Activated CD8-positive, alpha-beta memory T cell treated with anti-CD3 and anti-CD28 coated beads for 36 hours (primary cell): ENCODE results near the gene TMEM232. TPM values are rescaled to one million over a fixed set of nuclear protein-coding genes. Genes with fewer than 3 reads are reported as not detected.
"Not testable (repeated sequence)": the region's sequence is repeated elsewhere in the genome, so short reads cannot be mapped to it uniquely, and the experiment has no call there.

Experiments used
- CTCF ChIA-PET: fragments of 350-600 bp; sonication (Branson Sonifier 250); formaldehyde crosslinking; loops from one replicate; lab custom pipeline; 2021; ENCODE audit warnings: antibody characterized with exemption; lab: Charles Lee
- POLR2A ChIA-PET: fragments of 350-600 bp; sonication (Branson Sonifier 250); formaldehyde crosslinking; loops from one replicate; lab custom pipeline; 2021; ENCODE audit warnings: antibody characterized with exemption; lab: Charles Lee
- total RNA-seq, 2 experiments: library from RNA; stranded (reverse); gene quantifications; one replicate each; pipeline ENCODE4 v1.2.3, GENCODE V29; 2021

The TMEM232 gene
- total RNA-seq, 2 experiments from 2014 or later: 0.73 to 1.1 TPM

- ChIA-PET POLR2A (no interaction called here), CTCF (no interaction called here)
Measured at GRCh38 chr5:110545716-110546115, 180.8 kb downstream of the TMEM232 start.

GRCh38 chr5:110544603-110545002 lies 181.9 kb downstream of the TMEM232 start:
- CTCF ChIA-PET: interaction anchor here (0.7 kb wide), 1 partner anchor 462 kb away, joined by 3 read pairs; no protein-coding TSS in a partner anchor
- POLR2A ChIA-PET: no interaction called here

- POLR2A ChIA-PET: no interaction called here
- CTCF ChIA-PET: no interaction called here
Measured at GRCh38 chr5:110542949-110543348, 183.5 kb downstream of the TMEM232 start.

- ChIA-PET CTCF (no interaction called here), POLR2A (interaction anchor here (0.6 kb wide), 1 partner anchor 463 kb away, joined by 7 read pairs; no protein-coding TSS in a partner anchor)
Measured at GRCh38 chr5:110536120-110537115, 190.1 kb downstream of the TMEM232 start.

DNA sequence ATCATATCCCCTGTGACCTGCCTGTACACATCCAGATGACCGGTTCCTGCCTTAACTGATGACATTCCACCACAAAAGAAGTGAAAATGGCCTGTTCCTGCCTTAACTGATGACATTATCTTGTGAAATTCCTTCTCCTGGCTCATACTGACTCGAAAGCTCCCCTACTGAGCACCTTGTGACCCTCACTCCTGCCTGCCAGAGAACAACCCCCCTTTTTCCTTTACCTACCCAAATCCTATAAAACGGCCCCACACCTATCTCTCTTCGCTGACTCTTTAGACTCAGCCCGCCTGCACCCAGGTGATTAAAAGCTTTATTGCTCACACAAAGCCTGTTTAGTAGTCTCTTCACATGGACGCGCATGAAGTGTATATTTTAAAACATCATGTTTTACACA lies 191.3 kb downstream of the TMEM232 start:
- POLR2A ChIA-PET, CTCF ChIA-PET: not testable (repeated sequence)

DNA sequence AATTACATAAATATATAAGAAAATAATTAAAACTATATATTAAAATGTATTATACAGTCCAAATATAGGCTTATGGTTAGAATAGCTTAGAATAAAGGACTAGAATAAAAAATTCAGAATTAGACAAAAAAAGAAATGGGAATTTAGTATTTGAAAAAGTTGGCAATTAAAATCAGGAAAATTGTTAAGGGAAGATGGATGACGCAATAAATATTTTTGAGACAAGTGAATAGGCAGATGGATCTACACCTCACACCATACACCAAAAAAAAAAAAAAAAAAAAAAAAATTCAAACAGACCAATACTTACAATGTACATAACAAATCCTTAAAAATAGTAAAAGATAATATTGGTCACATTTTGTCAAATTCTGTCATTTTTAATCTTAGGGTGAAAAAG lies 200.7 kb downstream of the TMEM232 start:
- POLR2A ChIA-PET: no interaction called here
- CTCF ChIA-PET: no interaction called here

DNA sequence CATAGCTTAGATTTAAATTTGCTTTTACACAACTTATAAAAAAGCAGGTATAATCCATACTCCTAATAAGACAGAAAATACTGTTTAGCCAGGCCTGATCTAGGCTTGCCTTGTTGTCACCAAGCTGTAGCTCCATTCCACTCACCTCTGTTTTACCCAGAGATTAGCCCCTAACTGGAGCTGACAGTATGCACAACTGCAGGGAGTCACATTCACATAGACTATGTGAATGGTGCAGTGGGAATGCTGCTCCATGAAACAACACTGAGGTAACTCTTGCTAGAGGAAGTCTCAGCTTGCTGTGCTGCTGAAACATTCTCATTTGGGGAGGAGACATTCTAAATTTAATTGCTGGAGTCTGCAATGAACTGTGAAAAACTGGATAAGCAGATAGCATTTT lies 209.1 kb downstream of the TMEM232 start:
- CTCF ChIA-PET: no interaction called here
- POLR2A ChIA-PET: no interaction called here

DNA sequence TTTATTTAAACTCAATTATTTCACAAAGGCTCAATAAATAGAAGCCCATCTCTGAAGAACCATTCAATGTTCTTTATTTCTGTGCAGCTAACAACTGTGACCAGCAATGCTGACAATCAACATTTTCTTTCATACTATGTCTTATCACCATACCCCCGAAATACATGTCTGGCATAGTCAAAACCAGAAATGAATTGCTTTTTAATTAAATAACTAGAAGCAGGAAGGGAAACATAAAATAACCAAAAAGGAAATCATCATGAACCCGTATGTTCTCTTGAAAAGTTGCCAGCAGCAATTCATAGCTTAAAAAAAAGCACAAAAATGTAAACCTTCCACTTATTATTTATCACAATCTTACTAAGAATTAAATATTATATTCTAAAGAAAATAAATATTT lies 212.4 kb downstream of the TMEM232 start:
- POLR2A ChIA-PET: no interaction called here
- CTCF ChIA-PET: no interaction called here

- ChIA-PET POLR2A (no interaction called here), CTCF (no interaction called here)
Measured at GRCh38 chr5:110512266-110512665, 214.2 kb downstream of the TMEM232 start.

DNA sequence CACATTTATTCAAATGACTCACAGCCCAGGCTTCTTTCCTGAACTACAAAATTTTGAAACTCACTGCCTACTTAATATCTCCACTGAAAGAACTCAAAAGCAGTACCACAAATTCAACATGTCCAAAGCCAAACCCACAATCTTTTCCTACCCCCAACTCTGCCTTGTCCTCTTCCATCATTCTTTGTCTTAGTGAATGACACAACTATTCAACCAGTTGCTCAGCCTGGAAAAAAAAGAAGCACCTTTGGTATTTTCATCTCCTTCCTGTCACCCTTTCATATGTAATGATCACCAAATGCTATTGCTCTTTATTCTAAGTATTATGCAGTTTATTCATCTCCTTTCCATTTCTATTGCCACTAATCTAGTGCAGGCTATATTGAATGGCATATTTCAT lies 216.3 kb downstream of the TMEM232 start:
- CTCF ChIA-PET: no interaction called here
- POLR2A ChIA-PET: no interaction called here

- POLR2A ChIA-PET: no interaction called here
Measured at GRCh38 chr5:110507972-110508371, 218.5 kb downstream of the TMEM232 start.

GRCh38 chr5:110506378-110506777 lies 220.1 kb downstream of the TMEM232 start:
- ChIA-PET POLR2A (no interaction called here), CTCF (no interaction called here)

More at GRCh38 chr5:110507972-110508371, 218.5 kb downstream of the TMEM232 start:
- CTCF ChIA-PET: no interaction called here

DNA sequence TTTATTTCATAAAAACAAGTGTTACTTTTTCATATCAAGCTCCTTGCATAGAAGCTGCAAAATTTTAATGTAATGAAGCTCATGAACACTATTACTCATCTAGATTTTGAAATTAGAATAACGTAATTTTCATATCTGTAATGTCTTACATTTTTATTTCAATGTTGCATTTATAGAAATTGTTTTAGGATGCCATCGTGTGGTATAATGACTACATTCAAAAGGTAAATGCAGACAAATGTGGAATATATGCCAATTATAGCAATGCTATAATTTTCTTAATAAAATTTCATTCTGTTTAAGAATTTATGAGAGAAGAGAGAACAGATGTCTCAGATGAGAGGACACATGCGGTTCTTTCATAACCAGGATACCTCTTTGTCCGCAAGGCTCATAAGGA lies 230.2 kb downstream of the TMEM232 start:
- ChIA-PET POLR2A (no interaction called here), CTCF (no interaction called here)

DNA sequence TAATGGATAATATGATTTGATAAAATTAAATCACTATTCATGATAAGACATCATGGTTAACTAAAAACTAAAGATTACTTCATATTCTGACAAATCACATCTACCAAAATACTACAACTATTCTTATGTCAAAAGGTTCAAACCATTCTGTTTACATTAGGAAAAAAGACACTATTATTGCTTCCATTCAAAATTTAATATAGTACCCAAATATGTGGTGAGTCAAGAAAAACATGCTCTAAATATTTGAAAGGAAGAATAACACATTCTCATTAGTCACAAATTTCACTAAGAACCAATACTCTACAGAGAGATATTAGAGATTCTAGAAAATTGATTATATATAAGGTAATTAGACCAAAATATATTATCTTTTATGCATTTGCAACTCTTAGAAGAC lies 234.0 kb downstream of the TMEM232 start:
- POLR2A ChIA-PET: no interaction called here
- CTCF ChIA-PET: no interaction called here

GRCh38 chr5:110478895-110479294 lies 247.6 kb downstream of the TMEM232 start:
- ChIA-PET CTCF (no interaction called here), POLR2A (no interaction called here)

DNA sequence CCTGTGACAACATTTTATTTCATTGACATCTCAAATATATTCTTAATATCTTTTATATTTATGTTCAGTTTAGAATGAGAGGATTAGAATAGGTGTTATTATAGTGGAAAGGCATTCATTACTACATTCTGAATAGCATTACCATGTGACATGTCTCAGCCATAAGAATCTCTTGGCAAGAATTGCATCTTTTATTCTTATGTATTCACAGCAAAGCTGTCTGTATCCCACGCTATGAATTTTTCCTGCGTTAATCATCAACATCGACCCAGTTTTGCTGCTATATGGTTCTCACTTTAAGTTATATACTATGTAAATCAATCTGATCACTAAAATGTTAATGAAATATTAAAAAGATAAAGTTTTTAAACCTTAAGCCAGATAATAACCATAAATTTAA lies 248.6 kb downstream of the TMEM232 start:
- CTCF ChIA-PET: no interaction called here
- POLR2A ChIA-PET: no interaction called here

DNA sequence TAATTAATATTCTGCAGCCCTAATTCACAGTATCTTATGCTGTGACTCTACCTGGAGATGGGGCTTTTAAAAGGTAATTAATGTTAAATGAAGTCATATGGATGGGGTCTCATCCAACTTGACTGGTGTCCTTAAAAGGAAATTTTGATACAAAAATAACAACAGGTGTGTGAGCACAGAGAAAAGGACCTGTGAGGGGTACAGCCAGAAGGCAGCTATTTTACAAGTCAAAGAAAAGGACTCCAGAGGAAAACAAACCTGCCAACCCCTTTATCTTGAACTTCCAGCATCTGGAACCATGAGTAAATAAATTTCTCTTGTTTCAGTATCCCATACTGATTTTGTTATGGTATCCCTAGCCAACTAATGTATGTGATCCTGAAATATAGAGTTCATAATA lies 250.3 kb downstream of the TMEM232 start:
- CTCF ChIA-PET: no interaction called here
- POLR2A ChIA-PET: no interaction called here

- CTCF ChIA-PET: no interaction called here
Measured at GRCh38 chr5:110475529-110475928, 250.9 kb downstream of the TMEM232 start.

GRCh38 chr5:110469486-110469885 lies 257.0 kb downstream of the TMEM232 start:
- ChIA-PET POLR2A (no interaction called here), CTCF (no interaction called here)

More at GRCh38 chr5:110475529-110475928, 250.9 kb downstream of the TMEM232 start:
- POLR2A ChIA-PET: no interaction called here

GRCh38 chr5:110463106-110463505 lies 263.4 kb downstream of the TMEM232 start:
- POLR2A ChIA-PET: no interaction called here
- CTCF ChIA-PET: no interaction called here

- POLR2A ChIA-PET: no interaction called here
- CTCF ChIA-PET: no interaction called here
Measured at GRCh38 chr5:110460837-110461236, 265.6 kb downstream of the TMEM232 start.
